Fibroblast of upper back skin (primary cell): ENCODE data around the gene SMARCAD1.
A peak's percentile ranks its signal among the peaks of the same experiment; 100 is the strongest.
"Not testable (repeated sequence)": the region's sequence is repeated elsewhere in the genome, so short reads cannot be mapped to it uniquely, and the experiment has no call there.

Source experiments
- DNase-seq: peaks from one replicate; pipeline ENCODE4 v3.0.0-alpha.2; 2013

Gene SMARCAD1

DNA sequence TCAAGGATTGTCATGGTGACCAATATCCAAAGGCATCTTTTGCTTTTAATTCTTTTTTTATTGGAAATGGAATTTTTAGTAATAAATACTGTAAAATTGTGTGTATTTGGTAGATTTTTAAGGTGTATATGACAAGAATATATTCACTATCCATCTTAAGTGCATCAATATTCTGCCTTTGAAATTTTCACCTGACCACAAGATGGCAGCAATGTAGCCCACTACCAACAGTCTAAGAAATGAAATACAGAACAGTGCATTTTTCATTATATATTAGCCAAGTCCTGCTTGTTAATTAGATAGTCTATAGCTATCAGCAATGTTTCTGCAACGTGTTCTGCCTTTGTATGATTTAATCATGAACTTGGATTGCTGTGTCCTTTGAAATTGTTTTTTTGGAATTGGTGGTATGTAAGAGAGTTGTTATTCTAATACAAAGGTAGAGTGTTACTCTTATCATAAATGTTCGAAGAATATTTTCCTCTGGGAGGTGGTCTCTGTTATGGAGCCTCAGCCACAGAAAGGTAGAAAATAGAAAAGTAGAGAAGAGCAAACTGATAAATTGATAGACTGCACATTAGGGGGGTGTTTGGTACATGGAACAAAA is 96.8 kb downstream of the SMARCAD1 start:
- peak; percentile 30 for DNase-seq

DNA sequence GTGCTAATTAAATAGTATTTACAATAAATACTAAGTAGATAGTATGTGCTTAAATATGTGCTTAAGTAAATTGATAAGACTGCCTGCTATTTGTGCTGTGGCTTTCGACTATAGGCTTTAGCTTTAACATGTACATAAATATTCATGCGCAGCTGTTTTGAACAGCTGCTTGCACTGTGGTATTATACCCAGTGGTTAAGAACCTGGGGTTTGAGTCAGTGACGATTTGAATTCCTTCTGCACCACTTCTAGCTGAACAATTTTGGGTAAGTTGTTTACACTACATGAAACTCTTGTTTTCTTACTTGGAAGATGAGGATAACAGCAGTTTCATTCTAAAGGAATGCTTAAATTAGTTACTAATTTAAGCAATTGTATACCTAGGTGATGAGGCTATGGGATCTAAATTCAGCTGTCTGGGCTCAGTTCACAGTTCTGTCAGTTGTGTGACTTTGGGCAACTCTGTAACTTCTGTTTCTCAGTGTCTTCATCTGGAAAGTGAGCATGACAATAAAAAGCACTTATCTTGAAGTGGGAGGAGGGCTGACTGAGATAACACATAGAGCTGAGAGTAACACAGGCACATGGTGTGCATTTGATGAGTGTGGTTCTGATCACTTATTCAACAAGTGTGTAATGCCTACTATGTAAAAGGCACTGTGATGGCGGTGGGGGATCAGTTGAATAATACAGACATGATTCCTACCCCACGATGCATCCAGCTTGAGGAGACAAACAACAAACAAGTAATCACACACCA is 98.0 kb downstream of the SMARCAD1 start:
- DNase-seq = peak; percentile 10

DNA sequence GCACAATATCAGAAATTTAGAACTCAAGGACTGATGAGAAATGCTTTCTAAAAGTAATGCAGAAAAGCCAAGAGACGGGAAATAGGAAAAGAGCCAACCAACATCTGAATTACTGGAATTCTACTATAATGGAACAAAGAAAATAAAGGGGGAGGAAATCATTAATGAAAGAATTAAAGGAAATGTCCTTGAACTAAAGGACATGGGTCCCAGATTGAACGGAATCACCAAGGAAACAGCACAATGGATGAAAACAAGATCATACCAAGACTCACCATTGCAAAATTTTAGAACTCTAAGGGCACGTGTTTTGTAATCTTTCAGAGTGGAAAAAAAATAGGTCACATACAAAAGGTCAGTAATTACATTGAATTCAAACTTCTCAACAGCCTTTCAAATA is 99.0 kb downstream of the SMARCAD1 start:
- DNase-seq = no peak

DNA sequence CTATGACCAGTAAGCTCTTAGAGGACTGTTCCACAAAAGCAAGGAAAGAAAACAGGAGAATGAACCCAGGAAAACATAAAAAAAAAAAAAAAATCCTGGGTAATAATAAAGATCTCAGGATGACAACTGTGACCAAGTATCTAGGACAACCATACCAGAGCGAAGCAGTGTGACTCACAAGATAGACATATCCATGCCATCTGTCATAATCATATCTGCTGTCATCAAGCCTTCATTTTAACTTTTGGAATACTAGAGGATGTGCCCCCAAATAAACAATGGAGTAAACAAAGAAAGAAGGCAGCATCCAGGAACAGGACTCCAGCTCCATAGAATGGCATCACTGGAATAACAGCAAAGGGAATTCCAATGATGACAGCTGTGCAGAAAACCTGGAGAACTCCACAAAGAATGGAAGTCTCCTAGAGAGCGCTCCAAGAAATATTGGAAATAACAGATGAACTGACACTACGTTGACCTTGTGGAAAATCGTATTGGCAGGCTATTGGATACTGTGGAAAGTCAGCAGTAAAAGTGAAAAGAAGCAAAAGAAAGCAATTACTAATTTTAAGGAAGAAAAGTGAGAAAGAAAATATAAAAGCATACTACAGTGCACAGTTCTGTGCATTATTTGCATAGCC is 99.7 kb downstream of the SMARCAD1 start:
- DNase-seq = no peak

DNA sequence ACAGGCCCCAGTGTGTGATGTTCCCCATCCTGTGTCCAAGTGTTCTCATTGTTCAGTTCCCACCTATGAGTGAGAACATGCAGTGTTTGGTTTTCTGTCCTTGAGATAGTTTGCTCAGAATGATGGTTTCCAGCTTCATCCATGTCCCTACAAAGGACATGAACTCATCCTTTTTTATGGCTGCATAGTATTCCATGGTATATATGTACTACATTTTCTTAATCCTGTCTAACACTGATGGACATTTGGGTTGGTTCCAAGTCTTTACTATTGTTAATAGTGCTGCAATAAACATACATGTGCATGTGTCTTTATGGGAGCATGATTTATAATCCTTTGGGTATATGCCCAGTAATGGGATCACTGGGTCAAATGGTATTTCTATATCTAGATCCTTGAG is 112.3 kb downstream of the SMARCAD1 start:
- DNase-seq = not testable (repeated sequence)

DNA sequence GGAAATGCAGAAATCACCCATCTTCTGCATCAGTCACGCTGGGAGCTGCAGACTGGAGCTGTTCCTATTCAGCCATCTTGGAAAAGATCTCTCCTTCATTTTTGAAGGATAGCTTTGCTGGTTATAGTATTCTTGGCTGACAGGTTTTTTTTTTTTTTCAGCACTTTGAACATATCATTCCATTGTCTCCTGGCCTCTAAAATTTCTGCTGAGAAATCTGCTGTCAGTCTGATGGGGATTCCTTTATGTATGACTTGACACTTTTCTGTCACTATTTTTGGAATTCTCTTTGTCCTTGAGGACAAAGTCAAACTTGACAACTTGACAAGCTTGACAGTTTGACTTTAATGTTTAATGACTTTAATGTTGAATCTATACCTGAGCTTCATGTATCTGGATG is 118.2 kb downstream of the SMARCAD1 start:
- no peak for DNase-seq

DNA sequence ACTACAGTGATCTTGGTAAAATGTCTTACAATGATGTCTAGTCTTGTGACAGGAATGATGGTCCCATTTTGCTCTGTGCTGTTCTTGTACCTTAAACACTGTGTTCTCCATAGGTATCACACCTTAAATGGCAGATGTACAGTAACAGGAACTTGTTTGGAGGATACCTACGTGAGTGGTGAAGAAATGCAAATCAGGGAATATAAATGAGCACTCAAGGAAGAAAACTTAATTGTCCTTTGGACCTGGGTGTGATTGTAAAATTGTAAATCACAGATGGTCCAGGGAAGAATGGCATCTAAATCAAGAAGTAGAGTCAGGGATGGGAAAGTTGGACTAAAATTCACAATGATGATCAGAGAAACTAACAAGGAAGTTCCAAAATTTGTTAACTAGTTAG is 122.3 kb downstream of the SMARCAD1 start:
- no peak for DNase-seq

DNA sequence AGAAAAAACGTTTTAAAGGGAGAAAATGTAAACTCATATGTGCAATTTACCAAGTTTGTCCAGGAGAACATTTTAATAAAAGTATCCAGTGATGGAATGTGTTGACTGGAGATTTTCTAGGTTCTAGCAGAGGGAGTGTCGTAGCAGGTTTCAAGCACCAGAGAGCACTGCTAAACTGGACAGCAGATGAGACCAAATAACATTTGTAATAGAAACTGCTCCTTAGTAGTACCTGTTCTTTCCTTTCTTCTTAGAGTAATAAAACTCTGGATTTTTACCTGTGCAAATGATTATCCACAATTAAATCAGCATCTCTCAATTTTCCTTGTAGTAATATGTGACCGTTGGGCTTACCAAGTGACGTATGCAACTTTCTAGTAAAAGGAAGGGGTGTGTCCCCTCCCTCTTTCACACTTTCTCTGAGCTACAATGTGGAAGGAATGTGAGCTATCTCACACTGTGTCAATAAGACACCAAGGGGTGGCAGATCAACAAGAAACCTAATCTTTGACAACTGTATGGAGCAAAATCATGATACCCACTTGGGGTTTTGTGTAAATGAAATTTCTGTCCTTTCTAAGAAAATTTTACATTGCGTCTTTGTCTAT is 125.4 kb downstream of the SMARCAD1 start:
- peak; percentile 8 for DNase-seq

DNA sequence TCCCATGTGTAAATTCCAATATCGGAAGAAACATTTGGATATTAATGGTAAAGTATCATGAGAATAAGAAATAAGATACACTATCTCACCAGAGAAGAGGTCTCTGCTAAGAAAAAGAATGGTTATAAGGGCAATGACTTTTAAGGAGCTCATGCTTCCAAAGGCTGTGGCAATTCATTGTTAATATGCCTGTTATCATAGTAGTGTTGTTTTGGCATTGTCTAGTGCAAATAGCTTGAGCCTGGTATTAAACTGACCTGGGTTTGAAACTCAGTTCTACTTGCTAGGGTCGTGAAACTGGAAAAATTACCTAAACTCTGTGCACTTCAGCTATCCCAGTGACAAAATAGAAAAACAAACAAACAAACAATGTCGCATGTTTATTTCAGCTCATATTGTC is 126.2 kb downstream of the SMARCAD1 start:
- no peak for DNase-seq

DNA sequence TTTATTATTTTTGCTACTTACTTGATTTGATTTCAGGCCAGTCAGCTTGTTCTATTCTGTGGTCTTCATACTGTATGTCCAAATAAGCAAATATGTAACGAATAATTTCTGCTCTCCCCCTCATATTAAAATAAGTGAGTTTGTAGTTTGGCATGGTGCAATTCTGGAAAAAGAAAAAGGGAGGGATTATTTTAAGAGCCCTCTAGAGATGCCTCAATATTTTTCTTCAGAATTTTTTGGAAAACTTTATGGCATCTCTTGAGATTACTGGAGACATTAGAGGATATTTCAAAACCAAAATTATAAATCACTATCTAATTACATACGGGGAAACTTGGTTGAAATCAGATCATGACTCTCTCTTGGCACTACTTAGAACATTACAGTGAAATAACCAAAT is 126.8 kb downstream of the SMARCAD1 start:
- DNase-seq = peak; percentile 50

DNA sequence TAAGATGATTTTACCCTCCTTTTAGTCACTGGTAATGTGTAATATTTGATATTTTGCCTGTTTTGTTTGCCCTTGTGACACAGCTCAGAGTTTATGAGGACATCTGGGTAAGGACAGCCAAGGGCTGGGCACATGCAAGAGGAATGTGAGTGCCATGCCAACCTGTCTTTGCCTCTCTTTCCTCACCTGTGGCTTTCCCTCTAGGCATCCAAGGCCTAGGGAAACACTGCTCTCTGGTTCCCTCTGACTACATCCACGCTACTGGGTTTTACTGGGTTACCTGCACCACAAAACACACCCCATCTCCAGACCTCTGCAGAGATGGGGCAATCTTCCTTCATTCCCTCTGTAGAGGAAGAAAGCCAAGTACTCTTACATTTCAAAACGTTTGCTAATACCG is 127.3 kb downstream of the SMARCAD1 start:
- DNase-seq = no peak

DNA sequence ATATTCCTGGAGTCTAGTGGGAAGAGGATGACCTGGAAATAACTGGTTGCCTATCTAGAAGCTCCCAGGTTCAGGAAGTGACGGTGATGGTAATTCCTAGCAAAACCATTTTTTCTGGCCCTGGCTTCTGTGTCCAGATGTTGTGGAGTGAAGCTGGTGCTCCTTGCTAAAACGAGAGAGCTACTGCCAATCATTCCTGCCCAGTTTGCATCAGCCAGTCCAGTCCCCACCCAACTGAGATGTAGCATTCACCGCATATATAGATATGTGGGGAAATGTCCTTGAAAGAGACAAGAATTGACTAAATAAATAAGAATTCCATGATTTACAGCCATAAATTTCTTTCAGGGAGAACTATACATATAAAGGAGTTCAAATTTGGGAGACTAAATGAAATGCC is 128.6 kb downstream of the SMARCAD1 start:
- DNase-seq = no peak

DNA sequence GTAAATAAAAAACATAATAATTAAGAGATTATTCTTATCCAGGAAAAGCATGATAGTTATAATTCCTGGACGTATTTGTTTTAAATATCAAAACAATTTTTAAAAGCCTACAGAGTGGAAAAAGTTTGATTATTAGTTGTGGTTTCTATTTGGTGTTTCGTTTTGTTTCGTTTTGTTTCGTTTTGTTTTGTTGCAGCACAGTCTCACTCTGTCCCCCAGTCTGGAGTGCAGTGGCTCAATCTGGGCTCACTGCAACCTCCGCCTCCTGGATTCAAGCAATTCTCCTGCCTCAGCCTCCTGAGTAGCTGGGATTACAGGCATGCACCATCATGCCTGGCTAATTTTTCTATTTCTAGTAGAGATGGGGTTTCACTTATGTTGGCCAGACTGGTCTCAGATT is 129.1 kb downstream of the SMARCAD1 start:
- not testable (repeated sequence) for DNase-seq

DNA sequence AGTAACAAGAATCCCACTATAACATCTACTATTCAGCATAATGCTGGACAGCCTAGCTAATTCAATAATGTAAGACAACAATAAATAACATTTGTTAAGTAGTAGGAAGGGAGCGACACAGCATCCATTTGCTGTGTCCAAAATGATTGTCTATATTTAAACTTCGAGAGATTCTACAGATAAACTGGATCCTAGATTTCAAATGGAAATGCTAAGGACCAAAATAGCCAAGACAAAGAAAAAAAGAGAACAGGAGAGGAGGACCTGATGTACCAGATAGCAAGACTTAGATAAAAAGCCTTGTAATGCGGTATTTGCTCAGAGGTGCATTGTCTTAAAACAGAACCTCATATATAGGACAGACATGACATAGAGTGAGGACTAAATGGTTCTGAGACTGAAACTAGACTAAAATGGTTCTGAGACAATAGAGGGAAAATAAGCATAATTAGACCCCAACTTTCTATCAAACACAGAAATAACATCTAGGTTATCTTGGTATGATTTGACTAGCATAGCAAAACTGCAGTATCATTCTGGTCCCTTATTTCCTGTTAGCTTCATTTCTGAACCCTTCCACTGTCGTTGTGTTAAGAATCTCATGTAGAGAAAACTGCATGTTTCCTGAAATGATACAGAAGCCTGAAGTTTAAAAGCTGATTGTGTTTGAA is 131.2 kb downstream of the SMARCAD1 start:
- no peak for DNase-seq

DNA sequence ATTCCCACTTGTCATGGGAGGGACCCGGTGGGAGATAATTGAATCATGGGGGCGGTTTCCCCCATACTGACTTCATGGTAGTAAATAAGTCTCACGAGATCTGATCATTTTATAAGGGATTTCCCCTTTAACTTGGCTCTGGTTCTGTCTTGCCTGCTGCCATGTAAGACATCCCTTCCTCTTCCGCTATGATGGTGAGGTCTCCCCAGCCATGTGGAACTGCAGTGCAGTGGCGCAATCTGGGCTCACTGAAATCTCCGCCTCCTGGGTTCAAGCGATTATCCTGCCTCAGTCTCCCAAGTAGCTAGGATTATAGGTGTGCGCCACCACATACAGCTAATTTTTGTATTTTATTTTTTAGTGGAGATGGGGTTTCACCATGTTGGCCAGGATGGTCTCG is 132.1 kb downstream of the SMARCAD1 start:
- no peak for DNase-seq
